Testis (tissue), 3 donors: ENCODE results near the gene IFT25. TPM values are rescaled to one million over a fixed set of nuclear protein-coding genes. Genes with fewer than 3 reads are reported as not detected.
A peak's percentile ranks its signal among the peaks of the same experiment; 100 is the strongest.

Source experiments
- DNase-seq: peaks from one replicate; pipeline ENCODE4 v3.0.0-alpha.2; 2019
- H3K27ac ChIP-seq, 2 donors: fragments of 200-600 bp; sonication (generic); one replicate each; pipeline ENCODE4 v1.5.1; 2019
- H3K27me3 ChIP-seq: fragments of 200-600 bp; sonication (generic); one replicate; pipeline ENCODE4 v1.5.1; 2019
- H3K36me3 ChIP-seq: fragments of 200-600 bp; sonication (generic); one replicate; pipeline ENCODE4 v1.5.1; 2017; ENCODE audit warnings: low read depth; ENCODE audit errors: missing control alignments
- H3K4me1 ChIP-seq: fragments of 200-600 bp; sonication (generic); one replicate; pipeline ENCODE4 v1.5.1; 2019
- H3K4me3 ChIP-seq, 2 donors: fragments of 200-600 bp; sonication (generic); one replicate each; pipeline ENCODE4 v1.5.1; 2017 to 2019
- H3K9me3 ChIP-seq: fragments of 200-600 bp; sonication (generic); one replicate; pipeline ENCODE4 v1.5.1; 2017
- POLR2A ChIP-seq: fragments of 450-650 bp; IDR thresholded peaks from one replicate; pipeline ENCODE4 v1.6.1; 2017; ENCODE audit warnings: antibody characterized with exemption, mild to moderate bottlenecking, moderate library complexity
- WGBS, 2 donors: methylation state at CpG; one replicate each; pipeline ENCODE4 v1.1.5; 2018; 5-methylcytosine and 5-hydroxymethylcytosine counted together
- intact Hi-C: fragments of 100-400 bp; cut with DNase I; formaldehyde crosslinking; loops from one replicate; pipeline ENCODE4 v1.15.1; 2023; ENCODE audit warnings: low total_unique reads
- polyA plus RNA-seq: library from polyadenylated mRNA; stranded (reverse); fragments of 350-450 nt; fragmentation: Illumina TruSeq; extraction: RNeasy Lipid Tissue Mini Kit (QIAGEN cat#74804); gene quantifications from one replicate; pipeline ENCODE4 v1.2.3, GENCODE V29; 2014; ENCODE audit warnings: low read depth, low replicate concordance; ENCODE audit not compliant: insufficient read depth
- total RNA-seq, 2 donors: library from RNA; depleted of rRNA; stranded (reverse); fragments of >200 nt; gene quantifications; one replicate each; pipeline ENCODE4 v1.2.3, GENCODE V29; 2016
- TF ChIP-seq, protein P1 (sequence below), 3 experiments: fragments of 450-650 bp in 2 of 3; fragments of 200-600 bp in 1 of 3; sonication (generic) in 1 of 3; IDR thresholded peaks; one replicate each; pipeline ENCODE4 v1.5.1; 2016 to 2019; ENCODE audit warnings: antibody characterized with exemption in 3 of 3, mild to moderate bottlenecking in 2 of 3, moderate library complexity in 1 of 3

The IFT25 gene
- total and polyA plus RNA-seq, 3 donors from 2014 or later = 28.1 to 43.7 (median 34.1) TPM

DNA sequence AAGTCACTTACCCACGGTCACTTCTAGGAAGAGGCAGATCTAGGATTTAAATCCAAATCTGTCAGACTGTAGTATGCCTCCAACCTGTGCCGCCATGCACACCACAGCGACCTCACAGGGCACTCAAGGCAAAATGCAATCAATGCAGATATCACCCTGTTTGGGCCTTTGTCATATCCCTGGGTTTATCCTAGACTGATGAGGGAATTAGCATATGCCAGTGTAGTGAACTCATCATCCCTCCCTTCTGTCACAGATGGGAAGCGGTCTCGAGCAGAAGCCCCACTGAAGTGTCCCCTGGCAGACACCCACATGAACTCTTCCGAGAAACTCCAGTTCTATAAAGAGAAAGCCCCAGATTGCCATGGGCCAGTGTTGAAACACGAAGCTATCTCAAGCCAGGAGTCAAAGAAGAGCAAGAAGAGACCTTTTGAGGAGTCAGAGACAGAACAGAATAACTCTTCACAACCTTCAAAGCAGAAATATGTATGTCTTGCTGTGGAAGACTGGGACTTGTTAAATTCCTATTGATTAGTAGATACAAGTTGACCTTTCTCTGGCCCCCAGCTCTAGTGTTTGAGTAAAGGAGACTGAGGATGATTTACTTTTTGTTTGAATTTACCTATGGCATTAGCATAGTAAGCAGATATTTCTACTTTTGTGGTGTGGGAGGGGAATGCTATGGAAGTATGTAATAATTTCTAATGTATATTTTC, 22.1 kb upstream of the IFT25 start:
- no peak for TF ChIP-seq POLR2A
- TF ChIP-seq, protein P1, sequence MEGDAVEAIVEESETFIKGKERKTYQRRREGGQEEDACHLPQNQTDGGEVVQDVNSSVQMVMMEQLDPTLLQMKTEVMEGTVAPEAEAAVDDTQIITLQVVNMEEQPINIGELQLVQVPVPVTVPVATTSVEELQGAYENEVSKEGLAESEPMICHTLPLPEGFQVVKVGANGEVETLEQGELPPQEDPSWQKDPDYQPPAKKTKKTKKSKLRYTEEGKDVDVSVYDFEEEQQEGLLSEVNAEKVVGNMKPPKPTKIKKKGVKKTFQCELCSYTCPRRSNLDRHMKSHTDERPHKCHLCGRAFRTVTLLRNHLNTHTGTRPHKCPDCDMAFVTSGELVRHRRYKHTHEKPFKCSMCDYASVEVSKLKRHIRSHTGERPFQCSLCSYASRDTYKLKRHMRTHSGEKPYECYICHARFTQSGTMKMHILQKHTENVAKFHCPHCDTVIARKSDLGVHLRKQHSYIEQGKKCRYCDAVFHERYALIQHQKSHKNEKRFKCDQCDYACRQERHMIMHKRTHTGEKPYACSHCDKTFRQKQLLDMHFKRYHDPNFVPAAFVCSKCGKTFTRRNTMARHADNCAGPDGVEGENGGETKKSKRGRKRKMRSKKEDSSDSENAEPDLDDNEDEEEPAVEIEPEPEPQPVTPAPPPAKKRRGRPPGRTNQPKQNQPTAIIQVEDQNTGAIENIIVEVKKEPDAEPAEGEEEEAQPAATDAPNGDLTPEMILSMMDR (IDR thresholded peaks at IDR 0.05) = no peak
- H3K27me3 ChIP-seq = no peaks in the 10 kb centered on the region
- no peak for DNase-seq
- WGBS, 2 donors = 78 to 85% methylated on average over 7 of the region's 7 CpGs
- H3K4me1 ChIP-seq = no peaks in the 10 kb centered on the region
- H3K27ac ChIP-seq = no peak overlapping the region
- no peaks in the 10 kb centered on the region for H3K9me3 ChIP-seq
- no peaks in the 10 kb centered on the region for H3K36me3 ChIP-seq
- H3K4me3 ChIP-seq = no peak overlapping the region
- intact Hi-C loops = no loop called here

DNA sequence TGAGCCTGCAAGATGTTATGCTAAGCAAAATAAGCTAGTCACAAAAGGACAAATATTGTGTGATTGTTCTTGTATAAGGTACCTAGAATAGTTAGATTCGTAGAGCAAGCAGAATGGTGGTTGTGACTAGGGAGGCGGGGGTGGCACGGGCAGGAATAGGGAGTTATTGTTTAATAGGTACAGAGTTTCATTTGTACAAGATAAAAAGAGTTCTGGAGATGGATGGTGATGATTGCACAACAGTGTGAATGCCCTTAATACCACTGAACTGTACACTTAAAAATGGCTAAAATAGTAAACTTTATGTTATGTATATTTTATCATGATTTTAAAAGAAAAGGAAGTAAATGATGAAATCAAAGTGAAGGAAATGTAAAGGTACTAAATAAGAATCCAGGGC, 21.3 kb upstream of the IFT25 start:
- Histone ChIP-seq H3K27ac (no peak overlapping the region), H3K36me3 (no peaks in the 10 kb centered on the region), H3K4me1 (no peaks in the 10 kb centered on the region), H3K9me3 (no peaks in the 10 kb centered on the region), H3K4me3 (no peak overlapping the region), H3K27me3 (no peaks in the 10 kb centered on the region)
- intact Hi-C loops = no loop called here
- TF ChIP-seq, protein P1 (IDR thresholded peaks at IDR 0.05) = no peak
- no peak for TF ChIP-seq POLR2A
- peak; percentile 56 for DNase-seq
- 66 to 78% methylated on average over 3 of the region's 3 CpGs for WGBS, 2 donors

DNA sequence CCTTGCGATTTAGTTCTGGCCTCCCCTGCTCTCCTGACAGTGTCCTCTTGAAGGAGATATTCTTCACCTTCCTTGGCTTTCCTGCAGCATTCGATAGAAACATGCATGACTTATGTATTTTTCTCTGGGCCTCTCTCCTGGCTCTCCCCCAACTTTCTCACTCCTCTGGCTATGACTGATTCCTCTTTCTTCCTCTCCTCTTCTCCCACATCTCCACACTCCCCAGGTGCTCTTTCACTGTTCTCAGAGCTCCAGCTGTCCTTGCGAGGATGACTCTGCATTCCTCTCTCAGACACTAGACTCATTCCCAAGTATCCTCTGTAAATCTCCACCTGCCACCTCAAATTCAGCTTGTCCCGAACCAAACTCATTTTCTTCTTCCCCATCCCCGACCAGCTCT, 18.6 kb upstream of the IFT25 start:
- no peak for DNase-seq
- intact Hi-C loops = no loop called here
- Histone ChIP-seq H3K4me3 (no peak overlapping the region), H3K36me3 (no peaks in the 10 kb centered on the region), H3K27me3 (no peaks in the 10 kb centered on the region), H3K27ac (no peak overlapping the region), H3K4me1 (no peaks in the 10 kb centered on the region), H3K9me3 (no peaks in the 10 kb centered on the region)
- 62 to 68% methylated on average over 5 of the region's 5 CpGs for WGBS, 2 donors
- TF ChIP-seq POLR2A = no peak
- TF ChIP-seq, protein P1 (IDR thresholded peaks at IDR 0.05) = no peak

DNA sequence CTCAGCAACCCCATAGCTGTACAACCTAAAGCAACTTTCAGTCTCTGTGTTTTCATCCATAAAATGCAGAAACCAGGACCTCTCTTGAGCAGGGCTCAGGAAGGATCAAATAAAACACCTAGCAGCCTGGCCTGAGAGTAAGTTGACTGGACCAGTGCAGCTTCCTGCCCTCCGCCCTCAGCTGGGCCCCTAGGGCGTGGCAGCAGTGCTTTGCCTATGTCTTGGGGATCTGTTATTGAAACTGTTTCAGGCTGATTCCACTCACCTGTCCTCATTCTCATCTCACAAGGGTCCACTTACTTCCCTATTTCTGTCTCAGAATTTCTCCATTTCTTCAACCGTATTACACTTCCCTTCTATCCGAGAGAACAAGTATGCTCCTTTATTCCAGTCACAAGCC, 18.0 kb upstream of the IFT25 start:
- no peak overlapping the region for H3K4me3 ChIP-seq
- H3K36me3 ChIP-seq = no peaks in the 10 kb centered on the region
- TF ChIP-seq, protein P1 (IDR thresholded peaks at IDR 0.05) = no peak
- TF ChIP-seq POLR2A = no peak
- intact Hi-C loops = no loop called here
- H3K4me1 ChIP-seq = no peaks in the 10 kb centered on the region
- no peaks in the 10 kb centered on the region for H3K9me3 ChIP-seq
- DNase-seq = no peak
- 92 to 96% methylated on average over 4 of the region's 4 CpGs for WGBS, 2 donors
- H3K27me3 ChIP-seq = no peaks in the 10 kb centered on the region
- H3K27ac ChIP-seq = no peak overlapping the region

DNA sequence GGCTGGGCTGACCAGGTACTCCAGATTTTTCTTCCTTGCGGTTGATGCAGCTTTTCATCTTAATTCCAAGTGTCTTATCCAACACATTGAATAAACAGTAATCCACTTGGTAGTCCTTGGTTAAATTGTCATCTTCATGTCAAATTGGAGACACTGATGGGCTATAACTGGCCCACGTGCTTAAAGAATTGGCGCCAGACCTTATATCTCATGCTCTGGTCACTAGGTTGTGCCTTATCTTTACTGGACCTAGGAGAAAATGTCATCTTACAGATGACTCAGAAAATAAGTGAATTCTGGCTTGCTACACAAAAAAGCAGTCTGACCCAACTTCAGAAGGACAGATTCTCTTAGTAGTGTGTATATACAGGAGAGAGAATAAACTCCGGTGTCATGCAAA, 16.9 kb upstream of the IFT25 start:
- Histone ChIP-seq H3K27me3 (no peaks in the 10 kb centered on the region), H3K9me3 (no peaks in the 10 kb centered on the region), H3K4me3 (no peak overlapping the region), H3K27ac (no peak overlapping the region), H3K36me3 (no peaks in the 10 kb centered on the region), H3K4me1 (peaks cover 4% of the 10 kb centered on the region)
- TF ChIP-seq, protein P1 (IDR thresholded peaks at IDR 0.05) = no peak
- no peak for TF ChIP-seq POLR2A
- no peak for DNase-seq
- intact Hi-C loops = no loop called here
- WGBS, 2 donors = 88 to 93% methylated on average over 4 of the region's 4 CpGs
